Epithelial cell of proximal tubule (primary cell): ENCODE results near the gene TMEM163. TPM values are rescaled to one million over a fixed set of nuclear protein-coding genes. Genes with fewer than 3 reads are reported as not detected.

Experiments
- DNase-seq: peaks from one replicate; pipeline ENCODE4 v3.0.0-alpha.2; 2011; ENCODE audit warnings: low read depth
- H3K4me3 ChIP-seq: 2 replicates; pipeline ENCODE4 v1.5.1; 2011; ENCODE audit warnings: low read depth, mild to moderate bottlenecking, low read length
- CTCF ChIP-seq: conservative IDR thresholded peaks from 2 replicates; pipeline ENCODE4 v1.5.1; 2012; ENCODE audit warnings: low read depth, mild to moderate bottlenecking, low read length
- total RNA-seq: library from RNA; depleted of rRNA; stranded (reverse); fragments of >200 nt; gene quantifications from 2 replicates; pipeline ENCODE4 v1.2.3, GENCODE V29; 2015

TMEM163 gene
- total RNA-seq, 1 donor from 2014 or later, result 0.40 TPM

- no peak for DNase-seq
- H3K4me3 ChIP-seq, result no peak overlapping the region
- TF ChIP-seq CTCF, result no peak
Observed at GRCh38 chr2:134738141-134738870, 19.5 kb upstream of the TMEM163 start.

GRCh38 chr2:134737671-134738070 lies 18.9 kb upstream of the TMEM163 start:
- TF ChIP-seq CTCF, result no peak
- DNase-seq, result no peak

GRCh38 chr2:134736167-134736880 lies 17.5 kb upstream of the TMEM163 start:
- no peak overlapping the region for H3K4me3 ChIP-seq
- DNase-seq, result peak; percentile 75
- TF ChIP-seq CTCF, result no peak

More at GRCh38 chr2:134737671-134738070, 18.9 kb upstream of the TMEM163 start:
- H3K4me3 ChIP-seq, result no peak overlapping the region

- DNase-seq, result no peak
- no peak for TF ChIP-seq CTCF
- no peak overlapping the region for H3K4me3 ChIP-seq
Observed at GRCh38 chr2:134728163-134728562, 9.4 kb upstream of the TMEM163 start.

- no peak for TF ChIP-seq CTCF
- H3K4me3 ChIP-seq, result peak overlapping the region; percentile 4
- DNase-seq, result peak; percentile 64
Observed at GRCh38 chr2:134727385-134727784, 8.6 kb upstream of the TMEM163 start.

GRCh38 chr2:134726645-134727044 lies 7.8 kb upstream of the TMEM163 start:
- TF ChIP-seq CTCF, result no peak
- DNase-seq, result no peak
- no peak overlapping the region for H3K4me3 ChIP-seq
